WERI-Rb-1 (cell line): ENCODE measurements around the gene URB2.
"Not testable (repeated sequence)": the region's sequence is repeated elsewhere in the genome, so short reads cannot be mapped to it uniquely, and the experiment has no call there.

Source experiments
- DNase-seq: peaks from one replicate; pipeline ENCODE4 v3.0.0-alpha.2; 2020
- H3K27ac ChIP-seq: fragments of 250-450 bp; sonication (Bioruptor Pico); 2 replicates; pipeline ENCODE4 v1.5.1; 2020; ENCODE audit warnings: mild to moderate bottlenecking, moderate library complexity
- H3K27me3 ChIP-seq: fragments of 250-450 bp; sonication (Bioruptor Pico); 2 replicates; pipeline ENCODE4 v1.5.1; 2021; ENCODE audit warnings: mild to moderate bottlenecking, low read depth, moderate library complexity; ENCODE audit not compliant: insufficient read depth, severe bottlenecking
- H3K36me3 ChIP-seq: fragments of 250-450 bp; sonication (Bioruptor Pico); 2 replicates; pipeline ENCODE4 v1.5.1; 2020; ENCODE audit warnings: mild to moderate bottlenecking, moderate library complexity
- H3K4me3 ChIP-seq: 2 replicates; pipeline ENCODE4 v1.5.1; 2011; ENCODE audit warnings: low read depth, mild to moderate bottlenecking, control low read depth, low read length
- H3K9me3 ChIP-seq: fragments of 250-450 bp; sonication (Bioruptor Pico); 2 replicates; pipeline ENCODE4 v1.5.1; 2021; ENCODE audit warnings: mild to moderate bottlenecking, moderate library complexity; ENCODE audit not compliant: severe bottlenecking
- CTCF ChIP-seq: IDR thresholded peaks from 2 replicates; pipeline ENCODE4 v1.5.1; 2011; ENCODE audit warnings: low read depth, mild to moderate bottlenecking, control low read depth, inconsistent platforms, low read length

URB2 gene

GRCh38 chr1:229696385-229696784, 70.3 kb downstream of the URB2 start:
- Histone ChIP-seq H3K4me3 (no peak overlapping the region), H3K27ac (no peak overlapping the region), H3K36me3 (no peaks in the 10 kb centered on the region), H3K9me3 (no peaks in the 10 kb centered on the region), H3K27me3 (no peaks in the 10 kb centered on the region)
- no peak for TF ChIP-seq CTCF
- DNase-seq = no peak

GRCh38 chr1:229699613-229700267, 73.7 kb downstream of the URB2 start:
- H3K36me3 ChIP-seq = no peaks in the 10 kb centered on the region
- no peak overlapping the region for H3K4me3 ChIP-seq
- TF ChIP-seq CTCF = no peak
- no peak overlapping the region for H3K27ac ChIP-seq
- no peak for DNase-seq
- no peaks in the 10 kb centered on the region for H3K27me3 ChIP-seq
- no peaks in the 10 kb centered on the region for H3K9me3 ChIP-seq

- Histone ChIP-seq H3K36me3 (no peaks in the 10 kb centered on the region), H3K4me3 (no peak overlapping the region), H3K27me3 (no peaks in the 10 kb centered on the region), H3K9me3 (no peaks in the 10 kb centered on the region), H3K27ac (no peak overlapping the region)
- DNase-seq = no peak
- no peak for TF ChIP-seq CTCF
Measured at GRCh38 chr1:229704157-229704556, 78.1 kb downstream of the URB2 start.

GRCh38 chr1:229705152-229705551, 79.1 kb downstream of the URB2 start:
- not testable (repeated sequence) for H3K9me3 ChIP-seq, H3K4me3 ChIP-seq, H3K27me3 ChIP-seq, DNase-seq, H3K27ac ChIP-seq, H3K36me3 ChIP-seq

GRCh38 chr1:229707127-229707526, 81.1 kb downstream of the URB2 start:
- DNase-seq, H3K27me3 ChIP-seq, H3K9me3 ChIP-seq, H3K4me3 ChIP-seq, H3K27ac ChIP-seq, H3K36me3 ChIP-seq: not testable (repeated sequence)

GRCh38 chr1:229709500-229710013, 83.5 kb downstream of the URB2 start:
- no peak for TF ChIP-seq CTCF
- DNase-seq = no peak
- no peaks in the 10 kb centered on the region for H3K27me3 ChIP-seq
- no peaks in the 10 kb centered on the region for H3K36me3 ChIP-seq
- H3K4me3 ChIP-seq = no peak overlapping the region
- H3K27ac ChIP-seq = no peak overlapping the region
- H3K9me3 ChIP-seq = no peaks in the 10 kb centered on the region
